Endothelial cell of umbilical vein (primary cell): Measurements from ENCODE around the gene RPS6KA5.

Source experiments
- EZH2 ChIP-seq: IDR thresholded peaks from 2 replicates; pipeline ENCODE4 v1.6.1; 2012; ENCODE audit warnings: borderline replicate concordance, low read depth, mild to moderate bottlenecking, moderate library complexity, low read length, inconsistent platforms; ENCODE audit not compliant: severe bottlenecking
- JUN ChIP-seq: IDR thresholded peaks from 2 replicates; pipeline ENCODE4 v1.6.1; 2011; ENCODE audit warnings: borderline replicate concordance, low read depth; ENCODE audit not compliant: insufficient read length, insufficient read depth
- POLR2A ChIP-seq: IDR thresholded peaks from 2 replicates; pipeline ENCODE4 v1.6.1; 2012; ENCODE audit warnings: low read depth, mild to moderate bottlenecking, control low read depth, low read length
- POLR2AphosphoS5 ChIP-seq: IDR thresholded peaks from 2 replicates; pipeline ENCODE4 v1.6.1; 2012; ENCODE audit warnings: low read depth, mild to moderate bottlenecking, control low read depth, low read length, moderate library complexity; ENCODE audit not compliant: insufficient read depth
- TF ChIP-seq, protein P1 (sequence below), 2 donors: IDR thresholded peaks; 1 replicate in 1 of 2; 2 replicates in 1 of 2; pipeline ENCODE4 v1.5.1; 2011; ENCODE audit warnings: low read length in 2 of 2, mild to moderate bottlenecking in 2 of 2, moderate library complexity in 2 of 2, control low read depth in 1 of 2, inconsistent platforms in 1 of 2, low read depth in 1 of 2; ENCODE audit not compliant: insufficient read depth in 1 of 2; ENCODE audit errors: extremely low read depth in 1 of 2
- TF ChIP-seq, protein P2 (sequence below): IDR thresholded peaks from 2 replicates; pipeline ENCODE4 v1.6.1; 2011; ENCODE audit not compliant: insufficient read depth, insufficient read length

DNA sequence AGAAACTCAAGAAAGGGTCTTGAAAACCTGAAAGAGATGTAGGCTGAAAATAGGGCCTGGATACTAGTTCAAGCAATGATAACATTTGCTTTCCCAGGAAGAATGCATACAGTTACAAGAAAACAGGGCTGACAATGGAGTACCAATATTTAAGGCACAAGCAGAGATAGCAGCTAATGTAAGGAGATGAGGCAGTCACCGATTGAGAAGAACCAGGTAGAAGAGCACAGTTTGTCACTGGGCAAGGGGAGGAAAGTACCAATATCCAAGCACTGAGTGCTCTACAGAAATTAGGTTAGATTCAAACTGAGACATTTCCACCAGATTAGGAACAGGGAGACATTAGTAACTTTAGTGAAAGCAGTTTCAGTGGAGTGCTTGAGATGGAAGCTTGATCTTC lies 19.9 kb downstream of the RPS6KA5 start:
- TF ChIP-seq, protein P1, sequence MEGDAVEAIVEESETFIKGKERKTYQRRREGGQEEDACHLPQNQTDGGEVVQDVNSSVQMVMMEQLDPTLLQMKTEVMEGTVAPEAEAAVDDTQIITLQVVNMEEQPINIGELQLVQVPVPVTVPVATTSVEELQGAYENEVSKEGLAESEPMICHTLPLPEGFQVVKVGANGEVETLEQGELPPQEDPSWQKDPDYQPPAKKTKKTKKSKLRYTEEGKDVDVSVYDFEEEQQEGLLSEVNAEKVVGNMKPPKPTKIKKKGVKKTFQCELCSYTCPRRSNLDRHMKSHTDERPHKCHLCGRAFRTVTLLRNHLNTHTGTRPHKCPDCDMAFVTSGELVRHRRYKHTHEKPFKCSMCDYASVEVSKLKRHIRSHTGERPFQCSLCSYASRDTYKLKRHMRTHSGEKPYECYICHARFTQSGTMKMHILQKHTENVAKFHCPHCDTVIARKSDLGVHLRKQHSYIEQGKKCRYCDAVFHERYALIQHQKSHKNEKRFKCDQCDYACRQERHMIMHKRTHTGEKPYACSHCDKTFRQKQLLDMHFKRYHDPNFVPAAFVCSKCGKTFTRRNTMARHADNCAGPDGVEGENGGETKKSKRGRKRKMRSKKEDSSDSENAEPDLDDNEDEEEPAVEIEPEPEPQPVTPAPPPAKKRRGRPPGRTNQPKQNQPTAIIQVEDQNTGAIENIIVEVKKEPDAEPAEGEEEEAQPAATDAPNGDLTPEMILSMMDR (IDR thresholded peaks at IDR 0.05; ENCODE audit: extremely low read depth in 1 of 2, insufficient read depth in 1 of 2, low read depth in 1 of 2, low read length in 2 of 2) = no peak
- no peak for TF ChIP-seq POLR2AphosphoS5
- no peak for TF ChIP-seq POLR2A
- TF ChIP-seq JUN = no peak
- TF ChIP-seq EZH2 = no peak
- TF ChIP-seq, protein P2, sequence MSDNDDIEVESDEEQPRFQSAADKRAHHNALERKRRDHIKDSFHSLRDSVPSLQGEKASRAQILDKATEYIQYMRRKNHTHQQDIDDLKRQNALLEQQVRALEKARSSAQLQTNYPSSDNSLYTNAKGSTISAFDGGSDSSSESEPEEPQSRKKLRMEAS = no peak
